ENCODE results near the gene SACM1L.
A peak's percentile ranks its signal among the peaks of the same experiment; 100 is the strongest.

SACM1L gene

DNA sequence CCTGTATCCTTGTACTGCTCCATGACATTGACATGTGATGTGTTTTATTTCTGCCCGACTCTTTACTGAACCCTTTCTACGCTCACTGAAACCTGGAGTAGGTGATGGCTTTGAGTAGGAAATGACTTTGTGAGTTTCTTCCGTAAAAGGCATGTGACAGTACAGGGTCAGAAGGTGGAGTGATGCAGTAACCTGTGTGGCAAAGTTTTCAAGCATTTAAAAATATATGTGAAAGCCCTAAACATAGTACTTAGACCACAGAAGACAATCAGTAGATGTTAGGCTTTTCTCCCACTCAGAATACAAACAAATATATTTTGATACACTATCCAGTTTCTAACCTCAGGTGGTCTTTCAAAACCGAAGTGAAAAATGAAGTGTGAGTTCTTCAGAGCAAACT, 31.3 kb upstream of the SACM1L start:
- H3K27ac Mint-ChIP-seq, result no peak overlapping the region
- no peak overlapping the region for H3K4me3 Mint-ChIP-seq
- no peaks in the 10 kb centered on the region for H3K9me3 Mint-ChIP-seq

DNA sequence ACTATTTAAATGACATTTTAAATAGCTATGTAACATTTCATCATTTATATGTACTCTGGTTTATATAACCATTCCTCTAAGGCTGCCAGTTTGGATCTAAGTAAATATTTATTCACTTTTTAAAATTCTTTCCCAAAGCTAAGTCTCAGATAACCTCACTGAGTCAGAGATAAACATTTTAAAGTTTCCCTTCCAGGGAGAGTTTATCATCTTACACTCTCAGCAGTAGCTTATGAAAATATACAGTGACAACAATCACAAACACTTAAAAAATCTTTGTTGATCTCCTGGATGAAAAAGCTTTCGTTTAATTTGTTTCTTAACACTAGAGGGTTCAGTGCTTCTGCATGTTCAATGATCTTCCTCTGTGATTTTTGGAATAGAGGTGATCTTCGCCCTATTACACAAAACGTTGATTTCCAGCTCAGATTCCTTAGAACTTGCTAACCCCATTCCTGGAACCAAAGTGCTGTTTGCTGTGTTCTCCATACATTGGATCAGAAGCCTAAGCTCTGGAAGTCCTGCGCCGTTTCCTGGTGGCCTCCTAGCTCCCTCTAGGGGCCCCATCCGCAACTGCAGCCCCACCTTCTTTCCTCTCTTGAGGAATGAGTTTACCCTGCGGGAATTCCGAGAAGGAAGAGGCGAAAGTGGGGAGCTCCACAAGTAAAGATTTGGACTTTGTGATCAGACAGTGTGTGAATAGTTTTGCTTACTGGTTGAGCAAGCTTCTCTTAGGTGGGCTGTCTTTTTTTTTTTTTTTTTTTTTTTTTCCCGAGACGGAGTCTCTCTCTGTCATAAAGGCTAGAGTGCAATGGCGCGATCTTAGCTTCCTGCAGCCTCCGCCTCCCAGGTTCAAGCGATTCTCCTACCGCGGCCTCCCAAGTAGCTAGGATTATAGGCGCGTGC, 29.3 kb upstream of the SACM1L start:
- DNase-seq (ENCODE audit: low spot score in 2 of 2) (peak; percentile 29 to 70), ATAC-seq (no peak)
- Mint-ChIP-seq H3K36me3 (peaks cover 22% of the 10 kb centered on the region), H3K4me3 (no peak overlapping the region), H3K27ac (no peak overlapping the region), H3K4me1 (peaks cover 24% of the 10 kb centered on the region), H3K9me3 (no peaks in the 10 kb centered on the region)

More for the DNA sequence above, 31.3 kb upstream of the SACM1L start:
- Mint-ChIP-seq H3K4me1 (peaks cover 17% of the 10 kb centered on the region), H3K36me3 (peaks cover 17% of the 10 kb centered on the region)
- ATAC-seq, result no peak
- no peak for DNase-seq (ENCODE audit: low spot score in 2 of 2)

DNA sequence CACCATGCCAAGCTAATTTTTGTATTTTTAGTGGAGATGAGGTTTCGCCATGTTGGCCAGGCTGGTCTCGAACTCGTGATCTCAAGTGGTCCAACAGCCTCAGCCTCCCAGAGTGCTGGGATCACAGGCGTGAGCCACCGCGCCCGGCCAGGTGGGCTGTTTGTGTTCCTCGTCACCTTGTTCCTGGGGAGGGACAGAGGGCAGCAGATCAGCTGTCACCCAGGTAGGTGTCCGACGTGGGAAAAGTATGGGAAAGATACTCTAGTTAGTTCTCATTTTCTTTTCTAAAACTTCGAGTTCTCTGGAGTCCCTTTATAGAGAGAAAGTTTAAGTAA, 28.7 kb upstream of the SACM1L start:
- Mint-ChIP-seq H3K27ac (no peak overlapping the region), H3K4me3 (no peak overlapping the region), H3K36me3 (peaks cover 28% of the 10 kb centered on the region), H3K9me3 (no peaks in the 10 kb centered on the region), H3K4me1 (peaks cover 31% of the 10 kb centered on the region)
- DNase-seq (ENCODE audit: low spot score in 2 of 2) (no peak), ATAC-seq (no peak)

DNA sequence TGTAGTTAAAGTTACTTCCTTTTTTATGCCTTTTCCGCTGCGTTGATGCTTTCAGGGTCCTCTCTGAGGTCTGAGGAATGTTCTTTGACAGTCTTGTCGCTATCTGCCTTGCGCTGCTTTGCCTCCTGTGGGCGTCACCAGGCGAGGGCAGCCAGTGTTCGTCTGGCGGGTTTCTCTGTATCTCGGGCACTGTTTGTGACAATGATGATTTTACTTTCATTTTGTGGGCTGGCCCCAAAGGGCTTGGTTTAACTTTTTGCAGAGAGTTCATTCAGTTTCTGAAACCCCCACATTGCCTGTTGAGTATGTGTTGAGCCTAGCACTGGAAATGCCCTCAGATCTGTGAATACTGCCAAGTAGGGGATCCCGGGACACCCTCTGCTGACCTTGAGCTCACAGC, 24.6 kb upstream of the SACM1L start:
- peak overlapping the region; percentile 76 for H3K4me3 Mint-ChIP-seq
- no peaks in the 10 kb centered on the region for H3K9me3 Mint-ChIP-seq
- ATAC-seq (peak; percentile 77), DNase-seq (ENCODE audit: low spot score in 2 of 2) (peak; percentile 43 to 81)
- peak overlapping the region; percentile 41 for H3K27ac Mint-ChIP-seq
- peaks cover 60% of the 10 kb centered on the region for H3K4me1 Mint-ChIP-seq
- peaks cover 46% of the 10 kb centered on the region for H3K36me3 Mint-ChIP-seq

DNA sequence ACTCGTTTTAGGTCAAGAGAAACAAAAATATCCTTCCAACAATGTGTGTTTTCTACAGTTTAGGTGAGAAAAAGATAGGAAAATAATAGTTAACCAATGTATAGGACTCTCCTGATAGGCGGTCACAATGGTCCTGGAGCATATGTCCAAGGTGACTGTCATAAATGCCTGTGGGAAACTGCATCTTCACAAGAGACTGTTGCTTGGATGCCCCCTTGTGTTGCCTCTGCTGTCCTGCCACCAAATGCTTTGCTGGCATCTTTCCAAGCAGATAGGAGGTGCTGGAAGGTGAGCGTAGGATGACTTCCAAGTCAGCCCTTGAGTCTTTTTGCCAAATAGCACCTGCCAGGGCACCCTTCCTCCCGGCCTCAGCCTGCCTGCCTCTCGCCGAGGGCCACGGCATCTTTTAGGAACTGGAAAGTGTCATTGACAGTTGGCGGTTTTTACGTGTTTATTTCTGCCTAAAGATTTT, 24.1 kb upstream of the SACM1L start:
- H3K4me3 Mint-ChIP-seq, result peak overlapping the region; percentile 76
- ATAC-seq, result no peak
- peaks cover 52% of the 10 kb centered on the region for H3K36me3 Mint-ChIP-seq
- peak overlapping the region; percentile 41 for H3K27ac Mint-ChIP-seq
- H3K4me1 Mint-ChIP-seq, result peaks cover 60% of the 10 kb centered on the region
- H3K9me3 Mint-ChIP-seq, result no peaks in the 10 kb centered on the region
- DNase-seq (ENCODE audit: low spot score in 2 of 2), result peak in 1 of 2 donors; percentile 72

DNA sequence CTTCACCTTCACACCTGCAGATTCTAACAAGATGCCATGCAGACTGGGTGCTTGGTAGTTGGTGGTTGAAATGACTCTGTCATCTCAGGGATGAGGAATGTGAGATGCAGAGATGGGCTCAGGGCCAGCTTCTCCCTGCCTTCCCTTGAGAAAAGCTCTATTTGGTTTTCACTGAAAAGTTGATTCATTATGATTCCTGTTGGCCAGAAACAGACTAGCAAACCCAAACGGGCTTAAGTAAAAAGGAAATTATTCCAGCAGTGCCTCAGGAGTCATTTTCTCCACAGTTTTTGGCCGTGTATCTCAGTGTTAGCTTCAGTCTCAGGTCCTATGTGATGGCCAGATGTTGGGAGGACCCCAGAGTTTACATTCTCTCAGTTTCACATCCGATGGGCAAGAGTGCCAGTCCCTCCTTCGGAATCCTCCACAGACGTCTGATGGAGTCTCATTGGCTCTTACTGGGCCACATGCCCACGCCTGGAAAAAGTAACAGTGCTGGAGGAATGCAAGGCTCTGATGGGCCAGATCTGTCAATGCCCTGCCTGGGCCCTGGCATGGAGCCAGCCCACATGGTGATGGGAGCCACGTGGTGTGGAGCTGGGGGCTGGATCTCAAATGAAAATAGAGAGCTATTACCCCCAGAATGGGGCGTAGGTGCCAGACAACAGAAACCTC, 22.3 kb upstream of the SACM1L start:
- H3K36me3 Mint-ChIP-seq, result peaks cover 57% of the 10 kb centered on the region
- peak overlapping the region; percentile 76 for H3K4me3 Mint-ChIP-seq
- peak overlapping the region; percentile 68 for H3K27ac Mint-ChIP-seq
- peaks cover 57% of the 10 kb centered on the region for H3K4me1 Mint-ChIP-seq
- DNase-seq (ENCODE audit: low spot score in 2 of 2), result peak in 1 of 2 donors; percentile 63
- H3K9me3 Mint-ChIP-seq, result no peaks in the 10 kb centered on the region
- ATAC-seq, result no peak

DNA sequence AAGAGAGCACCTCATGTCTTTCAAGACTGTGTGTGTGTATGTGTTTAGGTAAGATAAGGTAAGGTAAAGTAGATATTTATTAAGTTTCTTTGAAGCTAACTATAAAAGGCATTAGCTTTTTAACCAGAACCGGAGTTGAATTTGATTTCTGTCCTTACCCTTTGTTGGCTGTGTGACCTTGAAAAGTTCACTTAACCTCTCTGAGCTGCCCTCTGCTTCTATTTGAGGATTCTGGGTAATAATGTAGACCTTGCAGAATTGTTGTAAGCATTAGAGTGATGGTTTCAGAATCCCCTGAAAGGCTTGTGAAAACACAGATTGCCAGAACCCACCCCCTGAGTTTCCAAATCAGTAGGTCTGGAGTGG, 21.6 kb upstream of the SACM1L start:
- ATAC-seq (no peak), DNase-seq (ENCODE audit: low spot score in 2 of 2) (no peak)
- Mint-ChIP-seq H3K27ac (peak overlapping the region; percentile 68), H3K4me3 (peak overlapping the region; percentile 43), H3K9me3 (no peaks in the 10 kb centered on the region), H3K4me1 (peaks cover 57% of the 10 kb centered on the region), H3K36me3 (peaks cover 64% of the 10 kb centered on the region)

DNA sequence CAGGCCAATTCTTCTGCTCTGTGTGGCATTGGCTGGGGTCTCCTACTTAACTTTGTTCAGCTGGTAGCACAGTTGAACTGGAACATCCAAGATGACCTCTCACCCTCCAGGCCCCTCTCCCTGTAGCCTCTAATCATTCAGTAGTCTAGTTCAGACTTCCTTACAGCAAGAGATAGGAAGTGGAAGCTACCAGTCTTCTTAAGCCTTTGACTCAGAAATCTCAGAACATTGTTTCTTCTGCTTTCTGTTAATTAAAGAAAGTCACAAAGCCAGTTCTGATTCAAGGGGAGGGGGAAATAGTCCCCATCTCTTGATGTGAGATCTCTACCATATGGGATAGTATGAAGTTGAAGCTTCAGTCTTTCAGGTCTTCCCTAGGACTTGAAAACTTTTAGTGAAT, 18.8 kb upstream of the SACM1L start:
- no peak for ATAC-seq
- no peak for DNase-seq (ENCODE audit: low spot score in 2 of 2)
- Mint-ChIP-seq H3K27ac (no peak overlapping the region), H3K36me3 (peaks cover 78% of the 10 kb centered on the region), H3K4me3 (no peak overlapping the region), H3K9me3 (no peaks in the 10 kb centered on the region), H3K4me1 (peaks cover 41% of the 10 kb centered on the region)

DNA sequence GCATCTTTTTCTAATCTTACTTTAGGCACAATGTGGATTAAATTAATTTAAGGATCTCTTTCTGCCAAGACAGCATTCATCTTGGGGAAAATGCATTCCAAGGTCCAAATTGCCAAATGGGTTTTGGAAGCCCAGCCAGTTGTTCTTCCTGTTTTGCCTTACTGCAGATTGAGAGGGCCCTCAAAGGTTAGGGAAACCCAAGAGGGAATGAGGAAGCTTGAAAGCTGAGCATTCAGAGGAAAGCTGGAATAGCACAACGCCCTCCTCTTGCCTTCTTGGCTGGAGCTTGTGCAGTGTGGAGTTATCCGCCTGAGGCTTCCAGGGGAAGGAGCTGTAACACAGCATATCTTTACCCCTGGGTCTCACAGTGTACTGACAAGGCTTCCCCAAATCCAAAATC, 18.2 kb upstream of the SACM1L start:
- H3K4me1 Mint-ChIP-seq, result peaks cover 36% of the 10 kb centered on the region
- H3K4me3 Mint-ChIP-seq, result no peak overlapping the region
- no peak overlapping the region for H3K27ac Mint-ChIP-seq
- no peak for DNase-seq (ENCODE audit: low spot score in 2 of 2)
- ATAC-seq, result no peak
- H3K9me3 Mint-ChIP-seq, result no peaks in the 10 kb centered on the region
- H3K36me3 Mint-ChIP-seq, result peaks cover 77% of the 10 kb centered on the region

DNA sequence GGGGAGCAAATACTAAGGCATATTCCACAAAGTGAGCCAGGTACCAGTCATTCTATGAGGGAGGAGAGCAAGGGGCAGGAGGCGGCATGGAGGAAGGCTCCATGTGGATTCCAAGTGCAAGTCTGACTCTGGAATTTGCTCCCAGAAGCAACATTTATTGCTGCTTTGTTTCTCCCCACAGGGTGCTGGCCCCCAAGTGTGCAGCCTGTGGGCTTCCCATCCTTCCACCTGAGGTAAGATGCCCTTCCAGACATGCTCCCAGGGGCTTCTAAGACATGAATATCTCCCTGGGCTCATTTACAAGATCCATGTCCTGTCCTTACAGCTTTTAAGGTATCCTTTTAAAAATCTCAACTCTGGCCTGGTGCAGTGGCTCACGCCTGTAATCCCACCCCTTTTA, 15.9 kb upstream of the SACM1L start:
- ATAC-seq (no peak), DNase-seq (ENCODE audit: low spot score in 2 of 2) (no peak)
- Mint-ChIP-seq H3K27ac (no peak overlapping the region), H3K4me3 (no peak overlapping the region), H3K36me3 (peaks cover 70% of the 10 kb centered on the region), H3K4me1 (peaks cover 28% of the 10 kb centered on the region), H3K9me3 (no peaks in the 10 kb centered on the region)

DNA sequence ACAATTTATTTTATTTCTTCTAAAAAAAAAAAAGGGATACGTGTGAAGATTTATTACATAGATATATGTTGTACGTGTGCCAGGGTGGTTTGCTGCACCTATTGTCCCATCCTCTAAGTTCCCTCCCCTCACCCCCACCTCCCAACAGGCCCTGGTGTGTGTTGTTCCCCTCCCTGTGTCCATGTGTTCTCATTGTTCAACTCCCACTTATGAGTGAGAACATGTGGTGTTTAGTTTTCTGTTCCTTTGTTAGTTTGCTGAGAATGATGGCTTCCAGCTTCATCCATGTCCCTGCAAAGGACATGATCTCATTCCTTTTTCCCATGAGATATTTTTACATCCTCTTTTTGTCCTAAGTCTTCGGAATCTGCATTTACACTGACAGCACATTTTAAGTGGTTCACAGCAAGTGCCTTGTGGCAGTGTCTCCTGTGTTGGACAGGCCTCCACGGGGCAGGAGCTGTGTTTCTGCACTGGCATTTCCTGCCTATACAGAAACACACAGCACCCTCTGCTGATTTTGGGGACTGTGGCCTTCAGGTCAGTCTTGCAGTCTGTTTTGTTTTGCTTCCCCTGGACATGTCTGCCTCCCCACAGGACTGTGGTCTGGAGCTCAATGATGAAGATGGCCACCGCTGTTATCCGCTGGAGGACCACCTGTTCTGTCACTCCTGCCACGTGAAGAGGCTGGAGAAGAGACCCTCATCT, 12.7 kb upstream of the SACM1L start:
- no peak for DNase-seq (ENCODE audit: low spot score in 2 of 2)
- Mint-ChIP-seq H3K36me3 (peaks cover 59% of the 10 kb centered on the region), H3K4me1 (peaks cover 15% of the 10 kb centered on the region), H3K4me3 (peak overlapping the region; percentile 63), H3K9me3 (no peaks in the 10 kb centered on the region), H3K27ac (peak overlapping the region; percentile 95)
- ATAC-seq, result peak; percentile 48

DNA sequence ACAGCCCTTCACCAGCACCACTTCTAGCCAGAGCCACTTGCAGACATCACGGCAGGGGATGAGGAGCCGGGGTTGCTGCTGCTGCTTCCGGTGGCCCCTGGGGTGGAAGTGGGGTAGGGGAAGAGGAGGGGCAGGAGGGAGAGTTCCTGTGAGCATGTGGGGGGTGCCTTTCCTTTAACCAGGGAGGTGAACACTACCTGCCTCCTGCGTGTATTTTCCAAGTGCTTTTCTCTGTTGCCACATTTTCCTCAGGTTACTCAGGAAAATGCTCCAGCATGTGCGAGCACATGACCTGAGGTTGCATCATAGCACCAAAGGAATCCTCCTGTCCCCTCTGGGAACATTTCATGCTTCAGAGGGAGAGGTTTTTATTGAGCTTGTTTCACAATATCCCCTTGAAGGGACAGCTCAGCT, 12.2 kb upstream of the SACM1L start:
- Mint-ChIP-seq H3K27ac (peak overlapping the region; percentile 95), H3K36me3 (peaks cover 56% of the 10 kb centered on the region), H3K9me3 (no peaks in the 10 kb centered on the region), H3K4me3 (peak overlapping the region; percentile 63), H3K4me1 (peaks cover 15% of the 10 kb centered on the region)
- DNase-seq (ENCODE audit: low spot score in 2 of 2) (peak in 1 of 2 donors; percentile 68), ATAC-seq (peak; percentile 85)

DNA sequence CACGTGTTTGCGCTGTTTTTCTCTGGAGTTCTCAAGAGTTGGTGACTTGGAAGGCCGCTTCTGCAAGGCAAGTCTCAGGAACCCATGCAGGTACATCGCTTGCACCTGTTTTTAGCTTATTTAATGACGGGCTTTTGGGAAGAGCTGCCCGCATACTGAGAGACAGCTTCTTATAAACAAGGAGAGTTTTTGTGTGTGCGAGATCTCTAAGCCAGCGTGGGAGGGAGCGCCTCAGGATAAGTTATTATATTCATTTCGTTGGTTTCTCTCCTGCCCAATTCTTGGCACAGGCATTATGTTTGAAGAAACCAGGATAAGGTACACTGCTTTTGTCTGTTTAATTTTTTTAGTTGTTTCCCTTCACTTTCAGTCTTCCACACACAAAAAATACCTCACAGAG, 11.4 kb upstream of the SACM1L start:
- Mint-ChIP-seq H3K4me3 (no peak overlapping the region), H3K27ac (peak overlapping the region; percentile 95), H3K9me3 (no peaks in the 10 kb centered on the region), H3K4me1 (peaks cover 15% of the 10 kb centered on the region), H3K36me3 (peaks cover 48% of the 10 kb centered on the region)
- no peak for ATAC-seq
- DNase-seq (ENCODE audit: low spot score in 2 of 2), result no peak

DNA sequence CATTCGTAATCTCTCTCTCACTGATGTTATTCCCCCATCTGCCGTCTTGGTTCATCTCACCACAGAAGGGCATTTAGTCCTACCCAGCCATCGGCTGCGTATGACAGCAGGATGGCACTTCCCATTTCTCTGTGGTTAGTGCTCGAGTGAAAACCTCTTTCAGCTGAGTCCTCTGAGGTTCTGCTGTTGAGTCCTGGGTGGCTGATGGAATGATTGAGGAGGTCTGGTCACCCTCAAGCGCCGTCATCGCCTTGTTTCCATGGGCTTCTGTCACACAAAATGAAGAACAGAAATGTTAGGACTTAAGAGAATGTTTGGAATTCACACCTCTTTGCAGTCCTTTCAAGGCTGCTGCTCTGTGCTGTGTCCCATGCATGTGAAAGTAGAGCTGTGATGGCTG, 9.4 kb upstream of the SACM1L start:
- no peak overlapping the region for H3K27ac Mint-ChIP-seq
- ATAC-seq (no peak), DNase-seq (ENCODE audit: low spot score in 2 of 2) (no peak)
- no peak overlapping the region for H3K4me3 Mint-ChIP-seq
- H3K9me3 Mint-ChIP-seq, result no peaks in the 10 kb centered on the region
- peaks cover 30% of the 10 kb centered on the region for H3K36me3 Mint-ChIP-seq
- H3K4me1 Mint-ChIP-seq, result peaks cover 22% of the 10 kb centered on the region

DNA sequence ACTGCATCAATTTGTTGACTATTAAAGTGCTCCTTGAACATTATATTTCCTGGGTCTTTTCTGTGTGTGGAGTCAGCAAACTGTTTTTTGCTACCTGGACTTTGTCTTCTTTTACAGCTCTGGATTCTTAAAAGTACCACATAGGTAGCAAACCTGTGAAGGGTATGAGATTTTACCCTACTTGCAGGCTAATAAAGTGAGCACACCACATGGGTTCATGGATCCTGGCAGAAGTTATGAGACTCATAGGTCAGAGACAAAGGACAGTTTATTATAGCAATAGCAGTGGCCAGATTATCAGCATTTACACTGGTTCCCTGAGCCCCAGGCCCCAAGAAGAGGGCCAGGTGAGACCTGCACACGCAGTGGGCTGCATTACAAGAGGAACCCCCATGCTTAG, 8.0 kb upstream of the SACM1L start:
- peak overlapping the region; percentile 68 for H3K27ac Mint-ChIP-seq

More for the DNA sequence above, 8.0 kb upstream of the SACM1L start:
- Mint-ChIP-seq H3K9me3 (no peaks in the 10 kb centered on the region), H3K4me1 (peaks cover 21% of the 10 kb centered on the region), H3K4me3 (no peak overlapping the region), H3K36me3 (peaks cover 26% of the 10 kb centered on the region)
- DNase-seq (ENCODE audit: low spot score in 2 of 2) (no peak), ATAC-seq (no peak)

Data from stimulated activated effector memory CD8-positive, alpha-beta T cell treated with anti-CD3 and anti-CD28 coated beads, Interleukin-12 subunit alpha, Interleukin-12 subunit beta, amount 100 ng/mL, for 72 hours (primary cell).